Measurements from ENCODE around the gene CYFIP2. TPM values are rescaled to one million over a fixed set of nuclear protein-coding genes. Genes with fewer than 3 reads are reported as not detected.
"Not testable (repeated sequence)": the region's sequence is repeated elsewhere in the genome, so short reads cannot be mapped to it uniquely, and the experiment has no call there.

Gene CYFIP2
- total RNA-seq, 1 experiment from 2014 or later, result 57.2 TPM

GRCh38 chr5:157387041-157387563 is 121.2 kb downstream of the CYFIP2 start:
- DNase-seq (ENCODE audit: low read depth), result no peak

- DNase-seq (ENCODE audit: low read depth), result peak; percentile 92
Measured at GRCh38 chr5:157387683-157388093, 121.8 kb downstream of the CYFIP2 start.

- DNase-seq (ENCODE audit: low read depth), result no peak
Measured at GRCh38 chr5:157388111-157388710, 122.3 kb downstream of the CYFIP2 start.

GRCh38 chr5:157389103-157389502 is 123.2 kb downstream of the CYFIP2 start:
- no peak for DNase-seq (ENCODE audit: low read depth)

GRCh38 chr5:157390133-157390532 is 124.2 kb downstream of the CYFIP2 start:
- DNase-seq (ENCODE audit: low read depth), result no peak

GRCh38 chr5:157390551-157391297 is 124.8 kb downstream of the CYFIP2 start:
- DNase-seq (ENCODE audit: low read depth), result peak; percentile 99

GRCh38 chr5:157398305-157398704 is 132.4 kb downstream of the CYFIP2 start:
- DNase-seq (ENCODE audit: low read depth), result no peak

- DNase-seq (ENCODE audit: low read depth), result peak; percentile 30
Measured at GRCh38 chr5:157400741-157401495, 135.0 kb downstream of the CYFIP2 start.

GRCh38 chr5:157415838-157416237 is 149.9 kb downstream of the CYFIP2 start:
- no peak for DNase-seq (ENCODE audit: low read depth)

GRCh38 chr5:157419521-157419920 is 153.6 kb downstream of the CYFIP2 start:
- DNase-seq (ENCODE audit: low read depth), result not testable (repeated sequence)

- not testable (repeated sequence) for DNase-seq (ENCODE audit: low read depth)
Measured at GRCh38 chr5:157429920-157430319, 164.0 kb downstream of the CYFIP2 start.

GRCh38 chr5:157431544-157432200 is 165.7 kb downstream of the CYFIP2 start:
- DNase-seq (ENCODE audit: low read depth), result peak; percentile 70

GRCh38 chr5:157434096-157434495 is 168.2 kb downstream of the CYFIP2 start:
- DNase-seq (ENCODE audit: low read depth), result no peak

GRCh38 chr5:157443041-157443549 is 177.2 kb downstream of the CYFIP2 start:
- no peak for DNase-seq (ENCODE audit: low read depth)

GRCh38 chr5:157444224-157444623 is 178.3 kb downstream of the CYFIP2 start:
- DNase-seq (ENCODE audit: low read depth), result no peak

Other genes starting within 250 kb of the CYFIP2 start
- not detected in 2 replicates for gene HAVCR1, start 207.0 kb upstream of the CYFIP2 start, total RNA-seq (2014; rRNA removed; shearing (Covaris generic))
- gene HAVCR2, start 157.1 kb upstream of the CYFIP2 start, total RNA-seq (2014; rRNA removed; shearing (Covaris generic)), result 0.20 and 0.39 TPM in 2 replicates
- gene MED7, start 123.3 kb upstream of the CYFIP2 start, total RNA-seq (2014; rRNA removed; shearing (Covaris generic)), result 9.7 and 13.2 TPM in 2 replicates
- gene GARIN3, start 99.9 kb upstream of the CYFIP2 start, total RNA-seq (2014; rRNA removed; shearing (Covaris generic)), result not detected in 2 replicates
- not detected in 2 replicates for gene ITK, start 85.3 kb upstream of the CYFIP2 start, total RNA-seq (2014; rRNA removed; shearing (Covaris generic))
- gene NIPAL4, start 194.1 kb downstream of the CYFIP2 start, total RNA-seq (2014; rRNA removed; shearing (Covaris generic)), result not detected in 2 replicates

All from HT1080 (cell line).